Muscle of back (tissue), 11 donors: ENCODE results near the gene SERPINA6. TPM values are rescaled to one million over a fixed set of nuclear protein-coding genes. Genes with fewer than 3 reads are reported as not detected.
"Not testable (repeated sequence)": the region's sequence is repeated elsewhere in the genome, so short reads cannot be mapped to it uniquely, and the experiment has no call there.

Experiments used
- DNase-seq, 3 donors: peaks; one replicate each; pipeline versions ENCODE4 v3.0.0 to v3.0.0-alpha.2; 2013
- polyA plus RNA-seq, 10 donors: library from polyadenylated mRNA; unstranded; fragments of 120-200 nt; gene quantifications; one replicate each; pipeline ENCODE4 v1.2.1, GENCODE V29; 2013; ENCODE audit not compliant: insufficient read length in 10 of 10

Gene SERPINA6
- polyA plus RNA-seq, 10 donors = not detected

DNA sequence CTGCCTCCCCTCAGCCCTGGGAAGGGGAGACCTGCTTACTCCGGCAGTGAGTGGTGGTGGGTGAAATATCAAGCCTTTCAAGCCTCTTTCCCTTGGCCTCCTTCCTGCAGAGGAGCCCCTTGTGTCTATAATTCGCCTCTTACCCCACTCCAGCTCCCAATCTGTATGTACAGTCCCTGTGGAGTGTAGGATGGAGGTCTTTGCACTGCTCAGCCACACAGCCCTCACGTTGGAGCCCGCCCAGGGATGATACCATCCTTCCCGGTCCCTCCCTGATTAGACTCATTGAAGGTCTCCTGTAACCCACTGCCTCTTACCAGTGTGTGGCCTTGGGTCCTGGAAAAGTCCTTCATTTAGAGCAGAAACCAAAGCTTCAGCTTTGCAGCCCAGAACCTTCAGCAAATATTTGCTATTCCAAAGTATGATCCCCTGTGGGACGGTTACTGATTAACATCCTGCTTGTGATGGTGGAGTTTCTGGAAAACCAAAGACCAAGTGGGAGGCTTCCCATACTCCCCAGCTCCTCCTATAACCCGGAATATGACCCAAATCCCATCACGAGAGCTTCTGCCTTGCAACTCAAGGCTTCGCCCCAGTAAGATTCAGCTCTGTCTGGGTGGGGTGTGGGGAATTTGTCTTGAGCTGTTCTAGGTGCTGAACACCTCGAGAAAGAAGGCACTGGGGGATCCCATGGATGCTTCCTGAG is 30.1 kb downstream of the SERPINA6 start, which contains the start of gene SERPINA10:
Gene SERPINA10, minus strand, starts transcription at position 397 of the 706 bp plus-strand sequence. CDS start 2,675 bp downstream, outside the sequence.
- no peak for DNase-seq

- no peak for DNase-seq
These were observed 30.6 kb downstream of the SERPINA6 start for GRCh38 chr14:94292526-94292871.

- no peak for DNase-seq
These were observed 31.1 kb downstream of the SERPINA6 start for GRCh38 chr14:94291906-94292525.

DNA sequence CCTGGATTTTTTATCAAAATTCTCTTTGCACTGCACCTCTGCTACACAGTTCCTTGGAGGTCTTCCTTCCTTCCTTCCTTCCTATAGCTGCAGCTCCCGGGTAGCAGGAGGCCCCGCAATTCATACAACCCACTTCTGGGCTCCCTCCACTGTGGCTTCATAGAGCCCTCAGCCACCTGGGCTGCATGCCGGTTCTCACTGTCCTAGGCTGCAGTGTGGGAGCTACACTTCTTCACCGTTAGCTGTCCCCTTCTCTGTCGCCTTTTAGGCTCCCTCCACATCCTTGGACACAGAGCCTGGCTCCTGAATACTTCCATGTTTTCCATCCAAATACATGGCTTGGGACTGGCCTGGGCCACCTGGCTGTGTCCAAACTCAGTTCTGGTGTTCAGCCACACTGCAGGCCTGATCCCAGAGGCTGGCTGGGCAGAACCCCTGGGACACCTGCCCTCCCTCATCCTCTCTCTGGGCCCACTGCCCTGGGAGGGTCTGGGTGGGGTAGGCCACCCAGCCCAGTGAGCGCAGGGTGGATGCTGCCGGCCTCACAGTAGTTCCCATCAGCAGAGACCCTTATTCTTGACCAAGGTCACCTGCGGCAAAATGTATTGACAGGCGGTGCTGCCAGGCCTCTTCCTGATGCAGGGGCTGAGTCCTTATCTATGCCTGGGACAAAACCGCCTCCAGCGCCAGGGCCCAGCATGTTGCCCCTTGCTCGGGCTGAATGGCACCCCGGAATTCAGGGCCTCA is 31.8 kb downstream of the SERPINA6 start:
- DNase-seq = no peak

DNA sequence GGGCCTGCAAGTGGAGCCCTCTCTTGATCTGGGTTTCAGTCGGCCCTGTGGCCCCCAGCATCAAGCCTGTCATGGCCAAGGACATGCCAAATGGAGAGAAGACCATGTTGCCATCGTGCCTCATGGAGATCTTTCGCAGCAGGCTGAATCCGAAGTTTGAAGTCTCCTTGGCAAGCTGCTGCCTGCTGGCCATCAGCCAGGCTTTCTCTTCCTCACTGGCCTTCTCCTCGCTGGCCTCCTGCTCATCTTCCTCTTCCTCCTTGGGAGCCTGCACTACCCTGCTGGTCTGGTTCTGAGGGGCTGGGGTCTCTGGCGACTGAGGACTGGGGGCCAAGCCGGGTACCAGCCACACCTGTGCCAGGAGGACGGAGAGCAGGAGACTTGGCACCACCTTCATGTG is 32.9 kb downstream of the SERPINA6 start:
- no peak for DNase-seq

DNA sequence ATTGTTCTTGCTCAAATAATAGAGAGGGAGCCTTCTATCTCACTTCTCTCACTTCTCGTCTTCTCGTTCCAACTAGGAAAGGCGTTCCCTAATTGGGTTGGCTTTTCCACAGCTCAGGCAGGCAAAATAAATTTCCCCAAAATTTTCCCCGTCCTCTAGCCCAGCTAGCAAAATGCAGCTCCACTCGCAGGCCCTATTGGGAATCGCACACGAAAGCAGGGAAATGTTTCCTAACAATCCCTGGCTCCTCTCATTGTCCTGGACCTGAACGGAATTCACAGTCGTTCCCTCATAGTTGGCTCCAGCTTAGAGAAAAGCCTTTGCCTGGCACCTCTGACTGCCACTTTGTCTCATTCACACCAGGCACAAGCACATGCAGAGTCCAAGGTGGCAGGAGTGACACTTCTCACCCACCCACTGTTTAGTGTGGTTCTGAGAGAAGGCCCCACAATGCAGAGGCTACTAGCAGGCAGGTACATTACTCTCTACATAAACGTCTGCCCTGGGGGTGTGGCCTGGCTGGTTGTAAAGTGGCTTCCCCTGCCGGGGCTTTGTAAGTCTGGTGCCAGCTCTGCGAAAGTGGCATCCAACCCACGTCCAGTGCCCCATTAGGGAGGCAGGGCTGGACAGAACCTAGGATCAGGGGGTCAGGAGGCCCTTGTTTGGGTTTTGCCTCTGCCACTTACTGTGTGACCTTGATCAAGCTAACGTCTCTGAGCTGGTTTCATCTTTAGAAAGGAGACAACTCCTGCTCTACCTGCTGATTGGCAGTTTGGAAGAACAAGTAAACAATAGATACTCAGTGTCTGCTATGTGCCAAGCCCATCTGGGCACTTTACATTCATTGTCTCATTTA is 34.3 kb downstream of the SERPINA6 start:
- no peak for DNase-seq

DNA sequence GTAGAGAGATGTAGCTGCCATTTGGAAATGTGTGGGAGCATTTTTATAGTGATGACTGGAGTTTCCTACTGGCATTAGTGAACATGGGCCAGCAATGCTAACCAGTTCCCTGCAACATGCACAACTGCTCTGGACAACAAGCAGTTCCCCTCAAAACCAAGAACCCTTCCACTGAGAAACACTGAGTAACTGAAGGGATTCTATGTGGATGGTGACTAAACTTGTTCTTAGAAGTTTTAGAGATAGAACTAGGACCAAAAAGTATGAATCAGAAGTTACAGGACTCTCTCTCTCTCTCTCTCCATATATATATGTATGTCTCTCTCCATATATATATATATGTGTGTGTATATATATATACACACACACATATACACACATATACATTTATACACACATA is 38.0 kb downstream of the SERPINA6 start:
- DNase-seq = no peak

GRCh38 chr14:94284221-94284620 is 38.9 kb downstream of the SERPINA6 start:
- DNase-seq = peak in 1 of 3 donors; percentile 11

- DNase-seq = no peak
These were observed 40.0 kb downstream of the SERPINA6 start for GRCh38 chr14:94282991-94283723.

DNA sequence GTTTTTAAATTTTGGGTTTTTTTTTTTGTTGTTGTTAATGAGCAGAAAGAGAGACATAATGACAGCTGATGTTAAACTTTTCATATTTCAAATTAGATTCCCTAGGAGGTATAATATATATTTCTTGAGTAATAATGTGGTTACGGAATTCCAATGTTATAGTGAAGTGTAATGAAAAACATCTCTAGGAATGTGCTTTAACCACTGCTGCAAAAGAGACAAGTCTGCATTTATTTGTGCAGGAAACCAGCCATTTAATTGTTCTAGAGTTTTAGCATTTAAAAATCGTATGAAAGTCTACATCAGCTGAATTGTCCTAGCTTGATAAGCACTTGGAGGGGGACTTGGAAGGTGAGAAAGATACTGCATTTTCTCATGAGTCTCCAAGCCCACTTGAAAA is 44.4 kb downstream of the SERPINA6 start:
- DNase-seq = peak in 1 of 3 donors; percentile 17

DNA sequence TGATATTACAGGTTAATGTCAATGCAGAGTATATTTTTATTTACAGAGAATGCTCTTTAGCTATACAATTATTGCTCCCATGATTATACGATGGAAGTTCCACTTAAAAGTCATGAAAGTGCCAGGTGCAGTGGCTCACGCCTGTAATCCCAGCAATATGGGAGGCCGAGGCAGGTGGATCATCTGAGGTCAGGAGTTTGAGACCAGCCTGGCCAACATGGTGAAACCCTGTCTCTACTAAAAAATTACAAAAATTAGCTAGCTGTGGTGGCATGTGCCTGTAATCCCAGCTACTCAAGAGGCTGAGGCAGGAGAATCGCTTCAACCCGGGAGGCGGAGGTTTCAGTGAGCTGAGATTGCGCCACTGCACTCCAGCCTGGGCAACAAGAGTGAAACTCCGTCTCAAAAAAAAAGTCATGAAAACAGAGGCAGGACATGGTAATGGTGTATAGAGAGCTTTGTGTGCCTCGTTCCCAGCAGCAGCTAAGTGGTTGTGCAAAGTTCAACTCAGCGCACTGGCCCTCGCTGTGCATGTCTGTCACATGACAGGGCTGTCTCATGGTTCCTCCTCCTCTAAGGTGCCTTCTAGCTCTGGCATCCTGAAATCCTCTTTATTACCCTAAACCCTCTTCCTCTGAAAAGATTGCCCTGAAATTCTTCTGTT is 46.1 kb downstream of the SERPINA6 start:
- not testable (repeated sequence) for DNase-seq

- DNase-seq = no peak
These were observed 54.0 kb downstream of the SERPINA6 start for GRCh38 chr14:94269156-94269555.

DNA sequence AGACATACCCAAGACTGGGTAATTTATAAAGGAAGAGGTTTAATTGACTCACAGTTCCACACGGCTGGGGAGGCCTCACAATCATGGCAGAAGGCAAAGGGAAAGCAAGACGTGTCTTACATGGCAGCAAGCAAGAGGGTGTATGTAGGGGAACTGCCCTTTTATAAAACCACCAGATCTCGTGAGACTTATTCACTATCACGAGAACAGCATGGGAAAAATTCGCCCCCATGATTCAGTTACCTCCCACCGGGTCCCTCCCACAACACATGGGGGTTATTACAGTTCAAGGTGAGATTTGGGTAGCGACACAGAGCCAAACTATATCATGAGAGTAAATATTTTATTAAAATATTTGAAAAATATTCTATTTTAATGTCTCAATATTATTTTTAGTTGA is 54.6 kb downstream of the SERPINA6 start:
- not testable (repeated sequence) for DNase-seq

DNA sequence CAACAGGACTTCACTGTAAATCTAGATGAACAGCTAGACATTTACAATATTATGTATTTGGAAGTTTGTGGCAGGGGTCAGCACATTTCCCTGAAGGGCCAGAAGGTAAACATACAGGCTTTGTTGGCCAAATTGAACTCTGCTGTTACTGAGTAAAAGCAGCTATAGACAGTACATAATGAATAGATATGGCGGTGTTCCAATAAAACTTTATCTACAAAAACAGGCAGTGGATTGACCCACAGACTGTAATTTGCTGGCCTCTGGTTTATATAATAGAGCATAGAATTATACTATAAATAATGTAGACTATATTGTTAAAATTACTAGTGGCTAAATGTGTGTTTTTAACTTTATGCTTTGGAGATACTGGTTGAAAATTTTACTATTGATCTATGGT is 55.8 kb downstream of the SERPINA6 start:
- DNase-seq = no peak

DNA sequence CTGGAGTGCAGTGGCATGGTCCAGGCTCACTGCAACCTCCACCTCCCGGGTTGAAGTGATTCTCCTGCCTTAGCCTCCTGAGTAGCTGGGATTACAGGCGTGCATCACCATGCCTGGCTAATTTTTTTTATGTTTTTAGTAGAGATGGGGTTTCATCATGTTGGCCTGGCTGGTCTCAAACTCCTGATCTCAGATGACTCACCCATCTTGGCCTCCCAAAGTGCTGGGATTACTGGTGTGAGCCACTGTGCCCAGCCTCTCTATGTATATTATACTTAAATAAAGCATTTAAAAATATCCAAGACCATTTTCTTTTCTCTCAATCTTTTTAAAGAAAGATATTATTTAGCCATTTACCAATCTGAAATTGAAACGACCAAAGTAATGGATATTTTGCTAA is 58.9 kb downstream of the SERPINA6 start:
- DNase-seq = not testable (repeated sequence)

Other genes starting within 250 kb of the SERPINA6 start
- gene DDX24, start 242.1 kb downstream of the SERPINA6 start, polyA plus RNA-seq = 100 to 1,000 TPM in 1 of 10 donors, 10 to 100 TPM in 9; 81.4 to 111 (median 87.2) TPM
- 10 to 100 TPM; 11.1 to 17.5 (median 14.8) TPM for gene IFI27L1, start 242.0 kb downstream of the SERPINA6 start, polyA plus RNA-seq
- 1 to 10 TPM; 2.4 to 6.7 (median 3.6) TPM for gene IFI27, start 212.6 kb downstream of the SERPINA6 start, polyA plus RNA-seq
- gene IFI27L2, start 193.7 kb downstream of the SERPINA6 start, polyA plus RNA-seq = 10 to 100 TPM; 11.0 to 21.9 (median 15.0) TPM
- under 1 TPM; 0.07 to 0.90 (median 0.24) TPM for gene PPP4R4, start 149.0 kb downstream of the SERPINA6 start, polyA plus RNA-seq
- gene SERPINA10, start 30.1 kb downstream of the SERPINA6 start, polyA plus RNA-seq = under 1 TPM in 2 of 10 donors, not detected in 8; 0.06 to 0.07 TPM
- not detected for gene SERPINA2, start 43.4 kb upstream of the SERPINA6 start, polyA plus RNA-seq
- 10 to 100 TPM in 1 of 10 donors, 1 to 10 TPM in 4, under 1 TPM in 5; 0.40 to 13.3 (median 0.92) TPM for gene SERPINA1, start 65.3 kb upstream of the SERPINA6 start, polyA plus RNA-seq
- not detected for gene SERPINA11, start 129.5 kb upstream of the SERPINA6 start, polyA plus RNA-seq
- gene SERPINA9, start 152.9 kb upstream of the SERPINA6 start, polyA plus RNA-seq = not detected
- not detected for gene SERPINA12, start 186.1 kb upstream of the SERPINA6 start, polyA plus RNA-seq
- under 1 TPM in 2 of 10 donors, not detected in 8; 0.07 to 0.31 TPM for gene SERPINA4, start 238.1 kb upstream of the SERPINA6 start, polyA plus RNA-seq